Prostate gland (tissue), 2 donors: Measurements from ENCODE around the gene BAG5. TPM values are rescaled to one million over a fixed set of nuclear protein-coding genes. Genes with fewer than 3 reads are reported as not detected.

Experiments used
- DNase-seq: peaks from one replicate; pipeline ENCODE4 v3.0.0-alpha.2; 2019; ENCODE audit warnings: low spot score
- H3K27ac ChIP-seq, 2 donors: fragments of 200-600 bp; sonication (generic); 2 replicates each; pipeline ENCODE4 v1.5.1; 2017 to 2019
- H3K27me3 ChIP-seq: fragments of 200-600 bp; sonication (generic); replicated peaks from 2 replicates; pipeline ENCODE4 v1.5.1; 2019; ENCODE audit not compliant: insufficient read depth
- H3K36me3 ChIP-seq, 2 donors: fragments of 200-600 bp; sonication (generic); 1 replicate in 1 of 2; 2 replicates in 1 of 2; pipeline versions ENCODE4 v1.5.1 to v1.8.1; 2017 to 2019
- H3K4me1 ChIP-seq: fragments of 200-600 bp; sonication (generic); replicated peaks from 2 replicates; pipeline ENCODE4 v1.5.1; 2019
- H3K4me3 ChIP-seq, 2 donors: fragments of 200-600 bp; sonication (generic); 2 replicates each; pipeline ENCODE4 v1.5.1; 2017 to 2019
- H3K9me3 ChIP-seq: fragments of 200-600 bp; sonication (generic); 2 replicates; pipeline ENCODE4 v1.5.1; 2017
- CTCF ChIP-seq, 4 experiments: fragments of 200-600 bp in 2 of 4; fragments of 450-650 bp in 2 of 4; sonication (generic) in 2 of 4; IDR thresholded peaks; 1 replicate in 3 of 4; 2 replicates in 1 of 4; pipeline ENCODE4 v1.5.1; 2016 to 2019; ENCODE audit warnings: antibody characterized with exemption in 4 of 4, mild to moderate bottlenecking in 2 of 4, moderate library complexity in 2 of 4
- POLR2A ChIP-seq: fragments of 450-650 bp; IDR thresholded peaks from one replicate; pipeline ENCODE4 v1.6.1; 2016; ENCODE audit warnings: antibody characterized with exemption, mild to moderate bottlenecking
- POLR2AphosphoS5 ChIP-seq: sonication (generic); formaldehyde crosslinking; IDR thresholded peaks from one replicate; pipeline ENCODE4 v1.6.1; 2017; ENCODE audit warnings: antibody characterized with exemption
- WGBS: methylation state at CpG from one replicate; pipeline ENCODE4 v1.1.5; 2018; 5-methylcytosine and 5-hydroxymethylcytosine counted together
- intact Hi-C: fragments of 100-400 bp; cut with DNase I; formaldehyde crosslinking; loops from one replicate; pipeline ENCODE4 v1.14.2; 2022
- total RNA-seq, 2 donors: library from RNA; depleted of rRNA; stranded (reverse); fragments of >200 nt; gene quantifications; one replicate each; pipeline ENCODE4 v1.1.0, GENCODE V29; 2016

BAG5 gene
- total RNA-seq, 2 donors from 2014 or later = 31.2 to 33.3 TPM

GRCh38 chr14:103536693-103537092, 25.8 kb downstream of the BAG5 start:
- Histone ChIP-seq H3K27me3 (no peaks in the 10 kb centered on the region), H3K27ac (no peak overlapping the region), H3K4me3 (no peak overlapping the region), H3K4me1 (peaks cover 15% of the 10 kb centered on the region), H3K36me3 (no peaks in the 10 kb centered on the region), H3K9me3 (no peaks in the 10 kb centered on the region)
- no peak for DNase-seq
- TF ChIP-seq POLR2A (no peak), POLR2AphosphoS5 (no peak)
- 87% methylated on average over 9 of the region's 9 CpGs for WGBS
- intact Hi-C loops = no loop called here

GRCh38 chr14:103535891-103536565, 26.4 kb downstream of the BAG5 start:
- Histone ChIP-seq H3K4me3 (no peak overlapping the region), H3K36me3 (no peaks in the 10 kb centered on the region), H3K9me3 (no peaks in the 10 kb centered on the region), H3K27ac (peak overlapping the region; percentile 59 to 77), H3K27me3 (no peaks in the 10 kb centered on the region), H3K4me1 (peaks cover 10% of the 10 kb centered on the region)
- TF ChIP-seq POLR2A (no peak), POLR2AphosphoS5 (no peak), CTCF (IDR thresholded peaks at IDR 0.05) (no peak)
- intact Hi-C loops = no loop called here
- WGBS = 76% methylated on average over 11 of the region's 11 CpGs
- no peak for DNase-seq

- H3K36me3 ChIP-seq = no peaks in the 10 kb centered on the region
- H3K27me3 ChIP-seq = no peaks in the 10 kb centered on the region
- intact Hi-C loops = no loop called here
- peak overlapping the region; percentile 59 to 77 for H3K27ac ChIP-seq
- no peak for DNase-seq
- no peaks in the 10 kb centered on the region for H3K9me3 ChIP-seq
- WGBS = 84% methylated on average over 21 of the region's 21 CpGs
- TF ChIP-seq POLR2A (no peak), POLR2AphosphoS5 (no peak), CTCF (IDR thresholded peaks at IDR 0.05) (no peak)
- peaks cover 4% of the 10 kb centered on the region for H3K4me1 ChIP-seq
- H3K4me3 ChIP-seq = no peak overlapping the region
Measured at GRCh38 chr14:103535081-103535890, 27.2 kb downstream of the BAG5 start.

- H3K27ac ChIP-seq = peak overlapping the region; percentile 59 to 77
Measured at GRCh38 chr14:103534576-103535061, 27.8 kb downstream of the BAG5 start.

More at GRCh38 chr14:103534576-103535061, 27.8 kb downstream of the BAG5 start:
- no peak for TF ChIP-seq POLR2A
- no peak for TF ChIP-seq POLR2AphosphoS5
- no peak for TF ChIP-seq CTCF (IDR thresholded peaks at IDR 0.05)
- Histone ChIP-seq H3K9me3 (no peaks in the 10 kb centered on the region), H3K4me3 (no peak overlapping the region), H3K36me3 (no peaks in the 10 kb centered on the region), H3K4me1 (peaks cover 6% of the 10 kb centered on the region), H3K27me3 (no peaks in the 10 kb centered on the region)
- DNase-seq = no peak
- 73% methylated on average over 12 of the region's 22 CpGs for WGBS
- intact Hi-C loops = no loop called here
